A549 treated with CORT108297 at 1 μM for 4 hours (cell line): ENCODE measurements around the gene TCERG1L. TPM values are rescaled to one million over a fixed set of nuclear protein-coding genes. Genes with fewer than 3 reads are reported as not detected.

Source experiments
- total RNA-seq: library from RNA; stranded (reverse); fragments of 200-300 nt; extraction: Qiagen RNA extraction; gene quantifications from 5 replicates; pipeline ENCODE4 v1.2.3, GENCODE V29; 2022

The TCERG1L gene
- not detected in 5 replicates for total RNA-seq

GRCh38 chr10:131311661-131312477, at the start of gene TCERG1L:
TSS of gene TCERG1L (minus strand) at chr10:131311721. CDS start at chr10:131311635, 86 bp downstream.

